Stimulated activated CD4-positive, alpha-beta T cell treated with anti-CD3 and anti-CD28 coated beads, Interleukin-2, amount 100 ng/mL, for 48 hours (primary cell): ENCODE measurements around the gene CLDN25.

Experiments
- DNase-seq, 2 donors: peaks; one replicate each; pipeline ENCODE4 v3.0.0-alpha.2; 2020

Gene CLDN25

DNA sequence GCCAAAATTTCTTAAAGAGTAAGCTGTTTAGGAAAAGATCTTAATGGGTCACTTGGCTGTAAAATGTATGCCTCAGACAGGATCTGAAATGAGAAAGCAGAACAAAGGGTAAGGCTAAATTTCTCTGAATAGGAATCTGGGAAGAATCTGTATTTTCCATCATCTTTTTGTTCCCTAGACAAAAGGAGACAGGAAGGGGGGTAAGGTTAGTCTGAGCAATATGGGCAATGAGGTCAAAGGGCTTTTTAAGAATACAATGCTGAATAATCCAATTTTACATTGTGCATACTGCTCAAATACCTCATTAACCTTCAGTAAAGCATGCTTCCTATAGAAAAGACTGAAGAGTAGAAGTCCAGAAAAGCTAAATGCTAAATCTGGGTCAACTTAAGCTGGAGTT is 34.6 kb downstream of the CLDN25 start:
- DNase-seq: no peak

DNA sequence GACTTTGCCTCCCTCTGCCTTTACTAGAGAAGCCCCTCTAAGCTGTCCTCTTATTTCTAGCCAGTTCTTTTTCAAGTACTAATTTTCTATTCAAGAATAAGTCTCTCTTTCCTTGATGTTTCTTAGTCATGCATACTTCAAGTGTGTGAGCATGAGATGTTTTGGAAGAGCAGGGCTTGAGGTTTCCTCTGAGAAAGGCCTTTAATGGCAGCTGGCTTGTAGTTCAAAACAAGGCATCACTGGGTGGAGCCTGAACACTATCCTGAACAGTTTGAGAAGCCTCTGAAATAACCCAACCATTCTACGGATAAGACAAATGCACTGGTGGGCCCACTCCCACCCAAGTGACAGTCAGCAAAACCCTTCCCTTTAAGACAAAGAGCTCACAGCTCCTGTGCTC is 37.6 kb downstream of the CLDN25 start:
- no peak for DNase-seq

DNA sequence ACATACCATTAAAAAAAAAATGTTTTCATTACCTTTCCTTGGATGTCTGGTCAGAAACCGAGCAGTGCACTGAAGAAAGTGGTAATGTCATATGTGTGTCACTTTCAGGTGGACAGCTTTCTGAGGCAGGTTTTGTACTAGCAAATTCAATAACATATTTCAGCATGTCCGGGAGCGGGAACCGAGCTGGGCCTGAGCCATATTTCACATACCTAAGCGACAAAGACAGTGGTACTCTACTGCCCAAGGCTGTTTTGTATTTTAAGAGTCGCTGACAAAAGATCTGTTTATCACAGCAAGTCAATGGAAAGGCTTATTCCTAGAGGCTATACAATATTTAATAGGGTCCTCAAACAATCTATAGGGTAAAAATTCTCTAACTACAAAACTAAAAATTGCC is 38.0 kb downstream of the CLDN25 start:
- no peak for DNase-seq

DNA sequence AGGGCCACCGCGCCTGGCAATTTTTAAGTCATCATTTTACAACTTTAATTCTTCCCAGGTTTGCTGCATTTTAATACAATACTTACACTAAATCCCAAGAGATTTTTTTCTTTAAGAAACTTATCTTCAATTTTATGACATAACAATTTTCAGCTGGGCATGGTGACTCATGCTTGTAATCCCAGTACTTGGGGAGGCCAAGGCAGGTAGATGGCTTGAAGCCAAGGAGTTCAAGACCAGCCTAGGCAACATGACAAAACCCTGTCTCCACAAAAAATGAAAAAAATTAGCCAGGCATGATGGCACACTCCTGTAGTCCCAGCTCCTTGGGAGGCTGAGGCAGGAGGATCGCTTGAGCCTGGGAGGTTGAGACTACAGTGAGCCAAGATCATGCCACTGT is 38.8 kb downstream of the CLDN25 start:
- DNase-seq: no peak

DNA sequence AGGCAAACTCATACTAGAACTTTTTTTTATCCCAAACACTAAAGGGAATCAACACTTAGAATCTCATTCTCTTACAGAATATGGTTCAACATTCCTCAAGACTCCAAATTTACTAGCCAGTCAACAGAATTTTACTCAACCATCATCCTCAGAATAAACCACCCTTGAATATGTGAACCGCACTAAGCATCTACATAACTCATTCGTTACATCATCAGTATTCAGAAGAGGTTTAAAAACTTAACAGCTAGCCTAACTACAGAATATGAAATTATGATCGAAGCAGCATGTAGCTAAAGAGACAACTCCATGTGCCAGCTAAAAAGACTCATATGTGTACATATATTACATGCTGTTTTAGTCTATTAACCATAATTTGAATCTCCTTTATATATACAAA is 47.9 kb downstream of the CLDN25 start:
- DNase-seq: no peak

DNA sequence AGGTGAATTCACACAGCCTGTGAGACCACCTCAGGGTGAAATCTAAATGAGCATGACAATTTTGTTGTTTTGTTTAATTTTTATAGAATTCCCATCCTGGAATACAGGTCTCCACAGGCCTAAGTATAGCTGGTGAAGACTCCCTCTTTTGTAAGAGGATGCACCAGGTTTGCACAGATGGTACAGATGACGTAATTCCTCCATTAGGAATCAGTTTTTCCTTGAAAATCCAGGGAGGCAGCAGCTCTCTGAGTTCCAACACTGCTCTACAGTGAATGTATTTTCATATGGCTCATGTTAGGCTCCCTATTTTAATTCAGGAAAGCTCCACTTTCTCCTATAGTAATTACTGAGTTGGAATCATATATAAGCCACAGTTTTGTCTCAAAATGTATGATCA is 48.6 kb downstream of the CLDN25 start:
- DNase-seq: no peak

DNA sequence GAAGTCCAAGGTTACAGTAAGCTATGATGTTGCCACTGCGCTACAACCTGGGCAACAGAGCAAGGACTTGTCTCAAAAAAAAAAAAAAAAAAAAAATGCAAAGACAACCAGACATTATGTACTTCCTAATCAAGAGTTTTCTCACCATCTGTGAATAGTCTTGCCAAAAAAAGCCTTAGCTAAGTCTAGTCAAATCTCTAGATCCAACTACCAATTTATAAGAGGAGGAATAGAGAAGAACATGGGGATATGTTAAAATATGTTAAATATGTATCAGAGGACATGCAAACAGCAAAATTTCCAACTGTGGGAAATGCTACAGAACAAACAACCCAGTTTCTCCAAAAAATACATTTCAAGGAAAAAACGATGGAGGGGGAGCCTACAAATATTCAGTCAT is 50.2 kb downstream of the CLDN25 start:
- DNase-seq: no peak
